Measurements from ENCODE around the gene SCAP.
"Not testable (repeated sequence)": the region's sequence is repeated elsewhere in the genome, so short reads cannot be mapped to it uniquely, and the experiment has no call there.

SCAP gene

DNA sequence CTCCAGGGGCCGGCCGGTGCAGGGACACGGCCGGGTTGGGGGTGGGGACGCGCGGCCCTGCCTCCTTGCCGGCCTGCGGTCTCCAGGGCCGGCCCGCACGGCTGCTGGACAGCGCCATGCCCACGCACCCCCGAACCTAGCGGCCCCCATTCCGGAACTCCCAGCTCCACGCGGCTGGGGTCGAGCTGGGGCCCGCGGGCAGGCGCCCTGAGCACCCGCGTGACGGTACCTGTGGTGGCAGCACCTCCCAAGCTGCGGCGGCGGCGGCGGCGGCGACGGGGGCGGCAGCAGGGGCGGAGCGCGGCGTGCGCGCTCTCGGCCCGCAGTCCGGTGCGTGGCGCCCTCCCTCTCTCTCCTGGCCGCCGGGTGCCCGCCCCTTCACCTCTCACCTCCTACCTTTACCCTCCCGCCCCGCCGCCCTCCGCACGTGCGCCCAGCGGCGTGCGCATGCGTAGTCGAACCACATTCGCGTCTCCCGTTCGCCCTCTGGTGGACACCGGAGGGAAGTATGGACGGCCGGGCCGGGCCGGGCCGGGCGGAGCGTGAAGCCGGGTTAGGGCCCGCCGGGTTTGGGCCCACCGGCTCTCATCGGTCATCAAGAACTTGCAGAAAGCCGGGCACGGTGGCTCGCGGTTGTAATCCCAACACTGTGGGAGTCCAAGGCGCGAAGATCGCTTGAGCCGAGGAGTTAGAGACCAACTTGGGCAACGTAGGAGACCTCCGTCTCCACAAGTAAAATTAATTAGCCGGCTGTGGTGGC, at the start of gene SCAP:
Gene SCAP (minus strand): TSS at position 372 of the 760 bp plus-strand sequence. CDS start 32,948 bp downstream, outside the sequence.
- DNase-seq (ENCODE audit: low read depth in 2 of 2) = peak; percentile 93 to 95

DNA sequence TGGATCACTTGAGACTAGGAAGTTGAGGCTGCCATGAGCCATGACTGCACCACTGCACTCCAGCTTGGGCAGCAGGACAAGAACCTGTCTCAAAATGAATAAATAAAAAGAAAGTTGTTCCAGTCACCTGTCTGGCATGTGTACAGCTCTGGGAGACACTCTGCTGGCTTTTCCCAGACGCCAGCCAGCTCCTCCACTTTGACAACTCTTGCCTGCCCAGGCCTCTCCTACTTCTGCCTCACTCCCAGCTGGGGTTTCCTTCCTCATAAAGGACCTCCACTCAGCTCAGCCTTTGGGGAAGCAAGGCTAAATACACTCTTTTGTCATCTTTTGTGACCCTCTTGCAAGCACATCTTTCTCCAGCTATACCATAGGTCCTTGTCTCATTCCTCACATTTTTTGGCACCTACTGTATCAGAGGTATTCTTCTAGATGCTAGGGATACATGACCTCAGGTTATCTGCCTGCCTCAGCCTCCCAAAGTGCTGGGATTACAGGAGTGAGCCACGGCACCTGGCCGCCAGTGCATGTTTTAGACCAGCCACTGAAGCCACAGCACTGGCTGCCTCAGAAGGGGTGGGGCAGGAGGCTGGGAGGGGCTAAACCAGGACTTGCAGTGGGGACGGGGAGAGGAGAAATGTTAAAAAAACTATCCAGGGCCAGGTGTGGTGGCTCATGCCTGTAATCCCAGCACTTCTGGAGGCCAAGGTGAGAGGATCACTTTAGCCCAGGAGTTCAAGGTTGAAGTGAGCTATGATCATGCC, 47.8 kb upstream of the SCAP start:
- no peak for DNase-seq (ENCODE audit: low read depth in 2 of 2)

DNA sequence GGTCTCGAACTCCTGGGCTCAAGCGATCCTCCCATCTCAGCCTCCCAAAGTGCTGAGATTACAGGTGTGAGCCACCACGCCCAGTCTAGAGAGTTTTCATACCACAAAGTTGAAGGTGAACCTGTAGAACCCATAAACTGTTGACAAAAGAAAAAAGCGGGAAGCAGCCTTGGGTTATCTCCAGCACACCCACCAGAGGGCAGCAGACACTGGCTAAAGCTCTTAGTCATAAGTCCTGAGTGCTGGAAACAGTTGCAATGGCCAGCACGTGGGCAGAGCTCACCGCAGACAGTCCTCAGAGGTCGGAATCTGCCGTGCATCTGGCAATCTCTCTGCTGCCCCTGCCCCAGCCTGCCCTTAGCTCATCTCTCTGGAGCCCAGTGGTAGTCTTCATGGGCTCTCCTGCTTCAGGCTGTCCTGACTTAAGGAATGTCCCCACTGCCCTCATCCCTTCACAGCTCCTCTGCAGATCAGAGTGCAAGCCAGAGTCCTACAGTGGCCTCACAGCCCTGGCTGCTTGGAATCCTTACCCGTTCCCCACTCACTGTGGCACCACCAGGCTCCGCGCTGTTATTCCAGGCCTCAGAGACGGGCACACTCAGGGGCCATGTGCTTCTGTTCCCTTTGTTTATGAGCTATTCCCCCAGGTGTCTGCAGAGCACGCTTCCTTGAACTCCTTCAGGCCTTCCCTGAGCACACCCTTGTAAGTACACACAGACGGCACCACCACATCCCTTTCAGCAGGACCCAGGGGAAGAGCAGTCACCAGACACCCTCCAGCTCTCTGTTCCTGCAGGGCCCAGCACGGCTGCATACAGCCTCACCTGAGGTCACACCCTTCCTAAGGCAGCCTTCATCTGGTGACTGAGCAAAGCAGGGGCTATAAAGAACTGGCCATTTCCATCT, 46.6 kb upstream of the SCAP start:
- DNase-seq (ENCODE audit: low read depth in 2 of 2) = peak; percentile 41 to 58

DNA sequence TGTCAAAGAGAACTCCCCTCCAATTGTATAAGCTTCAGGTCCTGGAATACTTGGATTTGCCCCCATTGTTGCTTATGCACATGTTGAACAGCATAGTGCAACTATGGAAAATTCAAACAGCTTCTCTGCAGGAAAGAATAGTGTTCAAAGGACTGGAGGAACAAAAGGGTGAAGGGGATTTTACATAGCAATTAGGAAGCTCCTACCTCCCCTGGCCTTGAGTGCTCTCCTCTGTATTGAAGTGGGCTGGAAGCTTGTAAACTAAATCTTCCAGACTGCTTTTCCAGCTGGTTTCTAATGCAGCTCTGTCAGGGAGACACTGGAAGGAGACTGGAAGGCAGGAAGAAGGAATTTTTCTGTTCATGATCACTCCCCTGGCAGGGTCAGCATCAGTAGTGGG, 45.0 kb upstream of the SCAP start:
- DNase-seq (ENCODE audit: low read depth in 2 of 2) = no peak

DNA sequence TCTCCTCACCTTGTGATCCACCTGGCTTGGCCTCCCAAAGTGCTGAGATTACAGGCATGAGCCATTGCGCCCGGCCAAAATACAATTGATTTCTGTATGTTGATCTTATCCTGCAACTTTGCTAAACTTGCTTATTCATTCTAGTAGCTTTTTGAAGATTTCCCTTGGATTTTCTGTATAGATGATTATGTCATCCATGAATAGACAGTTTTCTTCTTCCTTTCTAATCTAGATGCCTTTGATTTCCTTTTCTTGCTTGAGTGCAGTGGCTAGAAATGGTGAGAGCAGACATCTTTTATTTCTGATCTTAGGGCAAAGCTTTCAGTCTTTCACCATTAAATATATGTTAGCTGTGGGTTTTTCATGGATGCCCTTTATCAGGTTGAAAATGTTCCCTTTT, 42.2 kb upstream of the SCAP start:
- no peak for DNase-seq (ENCODE audit: low read depth in 2 of 2)

DNA sequence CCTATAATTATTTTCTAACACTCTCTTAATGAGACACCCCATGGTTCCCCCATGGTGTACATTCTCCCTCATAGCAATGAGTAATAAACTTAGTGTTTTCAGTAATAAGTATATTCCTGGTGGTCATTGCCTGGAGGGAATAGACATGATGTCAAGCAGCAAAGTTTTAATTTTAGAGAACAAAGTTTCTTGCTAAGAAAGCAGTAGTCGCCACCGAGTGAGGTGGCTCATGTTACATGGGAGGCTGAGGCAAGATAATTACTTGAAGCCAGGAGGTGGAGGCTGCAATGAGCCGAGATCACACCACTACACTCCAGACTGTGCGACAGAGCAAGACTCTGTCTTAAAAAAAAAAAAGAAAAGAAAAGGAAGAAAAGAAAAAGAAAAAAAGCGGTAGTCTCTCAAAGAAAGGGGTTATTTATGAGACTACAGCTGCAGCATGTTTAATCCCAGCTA, 40.2 kb upstream of the SCAP start:
- DNase-seq (ENCODE audit: low read depth in 2 of 2) = no peak

DNA sequence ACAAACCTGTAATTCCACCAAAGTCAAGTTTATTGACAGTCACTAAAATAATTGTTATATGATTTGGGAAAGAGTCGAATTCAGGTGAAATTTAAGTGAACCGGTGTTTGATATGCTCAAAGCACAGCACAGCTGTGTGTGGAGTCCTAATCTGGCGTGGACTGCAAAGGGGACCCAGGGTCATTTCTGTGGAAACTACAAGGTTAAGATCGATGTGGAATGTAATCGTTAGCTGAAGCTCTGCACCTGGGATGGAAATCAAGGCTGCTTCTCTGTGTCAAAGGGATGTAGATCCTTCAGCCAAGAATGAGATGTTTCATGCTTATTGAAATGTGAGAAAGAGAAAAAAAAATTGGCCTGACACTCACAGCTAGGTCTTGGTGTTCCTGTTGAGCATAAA, 39.4 kb upstream of the SCAP start:
- no peak for DNase-seq (ENCODE audit: low read depth in 2 of 2)

DNA sequence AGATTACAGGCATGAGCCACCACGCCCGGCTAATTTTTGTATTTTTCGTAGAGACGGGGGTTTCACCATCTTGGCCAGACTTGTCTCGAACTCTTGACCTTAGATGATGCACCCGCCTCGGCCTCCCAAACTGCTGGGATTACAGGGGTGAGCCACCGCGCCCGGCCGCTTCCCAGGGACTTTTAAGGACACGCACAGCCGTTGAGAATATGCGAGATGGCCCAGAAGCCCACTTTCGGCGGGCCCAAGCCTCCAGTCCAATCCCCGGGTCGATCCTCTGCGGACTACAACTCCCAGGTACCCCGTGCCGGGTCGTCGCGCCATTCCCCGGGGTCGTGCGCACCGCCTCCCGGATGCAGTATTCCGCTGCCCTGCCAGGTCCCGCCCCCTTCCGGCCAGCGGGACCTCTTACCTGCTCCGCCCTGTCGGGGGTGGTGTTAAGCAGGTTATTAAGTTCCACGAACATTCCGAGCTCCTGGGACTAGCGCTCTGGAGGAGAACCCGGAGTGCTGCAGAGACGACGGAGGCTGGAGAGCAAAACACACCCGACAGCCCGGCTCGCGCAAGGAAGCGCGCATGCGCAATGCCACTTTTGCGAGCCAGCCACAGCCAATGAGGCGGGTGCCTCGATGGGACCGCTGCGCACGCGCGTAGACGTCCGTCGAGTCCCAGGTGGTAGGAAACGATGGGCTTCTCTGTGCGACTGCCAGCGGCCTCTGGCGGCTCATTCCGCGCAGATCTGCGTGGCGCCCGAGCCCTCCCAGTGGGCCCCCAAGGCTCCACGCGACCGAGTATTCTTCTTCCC, 37.6 kb upstream of the SCAP start, which contains the start of gene ELP6:
Gene ELP6 (minus strand): TSS at position 588 of the 805 bp plus-strand sequence. CDS start 122 bp downstream, at position 466.
- peak; percentile 92 to 95 for DNase-seq (ENCODE audit: low read depth in 2 of 2)

DNA sequence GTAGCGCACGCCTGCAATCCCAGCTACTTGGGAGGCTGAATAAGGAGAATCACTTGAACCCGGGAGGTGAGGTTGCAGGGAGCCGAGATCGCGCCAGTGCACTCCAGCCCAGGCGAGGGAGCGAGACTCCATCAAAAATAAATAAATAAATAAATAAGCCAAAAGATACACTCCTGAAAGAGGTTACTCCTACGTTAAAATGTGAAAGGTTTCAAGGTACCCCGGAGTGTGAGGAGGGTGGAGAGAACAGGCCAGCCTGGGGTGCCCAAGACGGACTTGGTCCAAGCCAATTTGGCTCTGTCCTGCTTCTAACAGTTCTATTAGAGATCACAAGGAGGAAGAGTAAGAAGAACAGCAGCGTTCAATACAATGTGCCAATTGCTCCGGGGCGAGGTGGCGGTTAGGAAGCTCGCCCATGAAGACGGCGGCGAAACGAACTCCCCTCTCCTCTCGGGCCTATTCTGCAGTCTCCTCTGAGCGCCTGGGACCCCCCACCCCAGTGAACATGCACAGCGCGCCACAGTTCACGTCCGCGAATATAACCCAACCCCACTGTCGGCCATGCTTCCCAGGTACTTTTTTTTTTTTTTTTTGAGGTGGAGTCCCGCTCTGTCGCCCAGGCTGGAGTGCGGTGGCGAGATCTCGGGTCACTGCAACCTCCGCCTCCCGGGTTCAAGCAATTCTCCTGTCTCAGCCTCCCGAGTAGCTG, 36.8 kb upstream of the SCAP start:
- DNase-seq (ENCODE audit: low read depth in 2 of 2) = no peak

DNA sequence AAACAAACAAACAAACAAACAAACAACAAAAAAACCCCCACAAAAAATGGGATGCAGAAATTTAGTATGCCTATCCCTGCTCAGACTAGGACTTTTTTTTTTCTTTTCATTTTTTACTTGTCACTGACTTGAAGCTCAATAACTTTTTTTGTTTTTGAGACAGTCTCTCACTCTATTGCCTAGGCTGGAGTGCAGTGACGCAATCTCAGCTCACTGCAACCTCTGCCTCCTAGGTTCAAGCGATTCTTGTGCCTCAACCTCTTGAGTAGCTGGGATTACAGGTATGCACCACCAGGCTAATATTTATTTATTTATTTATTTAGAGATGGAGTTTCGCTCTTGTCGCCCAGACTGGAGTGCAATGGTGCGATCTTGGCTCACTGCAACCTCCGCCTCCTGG, 29.5 kb upstream of the SCAP start:
- not testable (repeated sequence) for DNase-seq (ENCODE audit: low read depth in 2 of 2)

DNA sequence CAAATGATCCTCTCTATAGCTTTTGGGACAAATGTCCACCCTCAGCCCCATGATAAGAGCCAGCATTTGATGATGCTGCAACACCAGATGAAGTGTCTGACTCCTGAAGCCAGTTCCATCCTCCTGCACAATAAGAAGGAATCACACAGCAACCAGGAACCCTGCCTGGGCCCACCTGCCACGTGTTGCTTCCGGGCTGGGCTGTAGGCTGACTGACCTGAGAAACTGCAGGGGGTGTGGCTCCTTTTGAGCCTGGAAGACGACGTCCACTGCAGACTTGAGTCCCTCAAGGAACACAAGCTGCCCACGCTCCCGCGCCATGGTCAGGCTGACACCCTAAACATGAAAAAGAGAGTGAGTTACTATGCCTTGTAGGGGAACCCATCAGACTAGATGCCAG, 28.4 kb upstream of the SCAP start:
- no peak for DNase-seq (ENCODE audit: low read depth in 2 of 2)

DNA sequence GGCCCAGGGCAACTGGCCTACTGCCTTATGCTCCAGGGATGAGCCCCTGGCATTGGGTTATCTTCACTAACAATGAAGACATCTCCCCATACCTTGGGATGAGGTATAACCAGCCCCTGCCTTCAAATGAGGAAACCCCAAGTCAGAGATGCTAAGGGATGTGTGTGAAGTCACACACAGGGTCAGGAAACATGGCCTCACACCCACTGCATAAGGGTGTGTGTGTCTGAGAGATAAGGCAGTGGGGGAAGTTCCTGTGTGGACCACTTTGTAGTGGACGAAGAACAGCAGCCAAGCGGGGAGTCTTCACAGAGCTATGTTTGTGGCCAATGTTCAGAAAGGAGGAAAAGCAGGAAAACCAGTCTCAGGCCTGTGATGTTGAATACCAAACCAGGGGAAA, 27.3 kb upstream of the SCAP start:
- DNase-seq (ENCODE audit: low read depth in 2 of 2) = no peak

DNA sequence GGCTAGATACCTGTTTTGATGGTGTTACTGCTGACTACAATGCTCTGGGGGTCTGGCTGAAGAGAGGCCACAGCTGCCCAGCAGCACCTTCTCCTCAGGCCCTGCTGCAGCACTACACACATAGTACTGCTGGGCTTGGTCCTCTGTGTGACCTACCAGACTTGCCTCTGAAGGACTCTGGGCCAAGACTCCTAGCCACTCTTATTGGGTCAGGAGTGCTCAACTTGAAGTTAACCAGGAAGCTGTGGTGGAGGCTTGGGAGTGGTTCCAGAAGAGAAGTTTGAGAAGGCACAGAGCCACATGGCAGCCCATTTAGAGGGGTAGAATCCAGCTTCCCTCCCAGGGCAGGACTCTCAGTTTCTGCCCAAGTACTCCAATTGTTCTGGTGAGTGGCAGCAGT, 21.2 kb upstream of the SCAP start:
- no peak for DNase-seq (ENCODE audit: low read depth in 2 of 2)

DNA sequence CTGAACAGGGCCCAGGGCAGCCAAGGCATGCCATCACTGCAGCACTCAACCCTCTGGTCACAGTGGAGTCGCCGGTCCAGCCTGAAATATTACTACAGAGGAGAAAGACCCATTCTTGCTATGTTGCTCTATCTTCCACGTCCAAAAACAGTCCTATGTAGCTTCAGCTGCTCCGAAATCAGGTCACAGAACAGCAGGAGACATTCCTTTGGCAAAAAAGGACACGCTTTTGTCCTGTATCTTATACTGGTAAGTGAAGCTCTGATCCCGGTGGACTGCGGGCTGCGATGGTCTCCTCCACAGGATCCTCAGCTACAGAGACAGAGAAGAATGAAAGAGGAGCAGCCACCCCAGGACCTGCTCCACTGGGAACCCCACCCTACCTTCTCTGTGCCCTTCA, 20.1 kb upstream of the SCAP start:
- DNase-seq (ENCODE audit: low read depth in 2 of 2) = no peak

DNA sequence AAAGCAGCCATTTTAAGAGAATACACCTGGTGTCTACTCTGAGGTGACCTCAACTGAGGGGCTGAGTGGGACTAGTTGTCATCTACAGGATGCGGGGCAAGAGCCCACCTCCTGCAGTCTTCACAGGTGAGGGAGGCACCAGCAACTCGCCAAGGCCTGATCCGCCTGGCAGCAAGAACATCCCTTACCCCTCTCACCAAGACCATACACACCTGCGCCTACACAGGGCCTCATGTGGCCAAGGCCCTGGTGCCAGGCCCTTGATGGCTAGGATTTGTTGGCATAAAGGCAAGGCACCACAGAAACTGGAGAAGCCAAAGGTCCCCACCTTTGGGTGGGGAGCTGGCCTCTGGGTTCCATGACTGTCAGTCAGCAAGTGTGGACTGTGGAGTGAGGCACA, 19.4 kb upstream of the SCAP start:
- no peak for DNase-seq (ENCODE audit: low read depth in 2 of 2)

DNA sequence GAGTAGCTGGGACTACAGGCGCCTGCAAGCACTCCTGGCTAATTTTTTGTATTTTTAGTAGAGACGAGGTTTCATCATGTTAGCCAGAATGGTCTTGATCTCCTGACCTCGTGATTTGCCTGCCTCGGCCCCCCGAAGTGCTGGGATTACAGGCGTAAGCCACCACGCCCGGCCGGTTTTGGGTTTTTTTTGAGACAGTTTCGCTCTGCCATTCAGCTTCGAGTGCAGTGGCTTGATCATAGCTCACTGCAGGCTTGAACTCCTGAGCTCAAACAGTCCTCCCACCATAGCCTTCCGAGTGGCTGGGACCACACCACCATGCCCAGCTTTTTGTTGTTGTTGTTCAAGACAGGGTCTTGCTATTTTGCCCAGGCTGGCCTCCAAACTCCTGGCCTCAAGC, 16.0 kb upstream of the SCAP start:
- DNase-seq (ENCODE audit: low read depth in 2 of 2) = no peak

DNA sequence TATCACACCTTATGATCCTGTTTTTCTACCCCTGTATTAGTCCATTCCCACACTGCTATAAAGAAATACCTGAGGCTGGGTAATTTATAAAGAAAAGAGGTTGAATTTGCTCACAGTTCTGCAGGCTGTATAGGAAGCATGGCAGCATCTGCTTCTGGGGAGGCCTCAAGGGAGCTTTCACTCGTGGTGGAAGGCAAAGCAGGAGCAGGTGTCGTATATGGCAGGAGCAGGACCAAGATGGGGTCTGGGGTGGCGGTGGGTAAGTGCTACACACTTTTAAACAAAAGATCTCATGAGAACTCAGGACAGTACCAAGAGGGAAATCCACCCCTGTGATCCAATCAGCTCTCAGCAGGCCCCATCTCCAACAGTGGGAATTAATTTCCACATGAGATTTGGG, 15.4 kb upstream of the SCAP start:
- DNase-seq (ENCODE audit: low read depth in 2 of 2) = no peak

DNA sequence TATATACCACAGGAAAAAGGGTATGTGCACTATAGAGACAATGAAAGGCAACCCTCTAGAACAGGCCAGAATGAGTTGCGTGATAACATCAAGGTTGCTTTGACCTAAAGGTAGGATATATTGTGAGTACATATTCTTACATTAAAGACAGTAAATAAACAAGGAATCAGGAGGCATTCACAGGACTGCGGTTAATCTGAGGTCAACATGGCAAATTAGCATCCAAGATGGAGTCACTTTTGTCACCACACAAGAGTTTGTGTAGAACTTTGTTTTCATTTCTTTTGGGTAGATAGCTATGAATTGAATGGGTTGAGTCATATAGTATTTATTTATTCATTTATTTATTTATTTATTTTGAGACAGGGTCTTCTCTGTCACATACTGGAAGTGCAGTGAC, 11.5 kb upstream of the SCAP start:
- DNase-seq (ENCODE audit: low read depth in 2 of 2) = no peak

DNA sequence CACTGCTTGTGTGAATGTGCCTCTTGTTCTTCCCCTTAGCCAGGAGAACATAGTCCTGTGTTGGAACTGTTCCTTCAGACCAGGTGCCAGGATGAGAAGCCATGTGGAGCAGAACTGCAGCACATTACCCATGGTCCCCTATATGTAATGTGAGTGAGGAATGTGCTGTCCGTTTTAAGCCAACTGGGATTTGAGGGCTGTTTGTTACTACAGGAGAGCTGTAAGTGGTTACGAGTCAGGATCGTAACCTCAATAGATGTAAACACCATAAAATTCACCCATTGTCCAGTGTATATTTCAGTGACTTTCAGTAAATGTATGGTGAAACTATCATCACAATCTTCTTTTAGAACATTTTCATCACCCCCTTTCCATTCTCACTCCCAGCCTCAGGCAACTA, 10.1 kb upstream of the SCAP start:
- DNase-seq (ENCODE audit: low read depth in 2 of 2) = no peak

DNA sequence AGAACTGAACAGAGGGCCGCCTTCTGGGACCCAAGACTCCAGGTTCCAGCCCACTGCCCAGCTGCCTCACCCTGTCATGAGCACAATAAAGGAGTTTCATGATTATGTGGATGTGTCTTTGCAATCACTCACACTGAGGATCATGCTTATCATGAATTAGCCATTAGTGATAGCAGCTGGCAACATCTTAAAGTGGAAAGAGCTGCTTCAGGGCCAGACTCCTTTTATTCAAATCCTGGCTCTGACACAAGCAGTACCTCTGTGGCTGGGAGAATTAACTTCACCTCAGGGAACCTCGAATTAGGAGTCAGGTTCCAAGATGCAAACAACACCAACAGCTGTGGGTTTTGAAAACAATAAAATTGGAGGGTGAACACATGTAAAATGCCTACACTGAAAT, 6.6 kb upstream of the SCAP start:
- DNase-seq (ENCODE audit: low read depth in 2 of 2) = no peak

DNA sequence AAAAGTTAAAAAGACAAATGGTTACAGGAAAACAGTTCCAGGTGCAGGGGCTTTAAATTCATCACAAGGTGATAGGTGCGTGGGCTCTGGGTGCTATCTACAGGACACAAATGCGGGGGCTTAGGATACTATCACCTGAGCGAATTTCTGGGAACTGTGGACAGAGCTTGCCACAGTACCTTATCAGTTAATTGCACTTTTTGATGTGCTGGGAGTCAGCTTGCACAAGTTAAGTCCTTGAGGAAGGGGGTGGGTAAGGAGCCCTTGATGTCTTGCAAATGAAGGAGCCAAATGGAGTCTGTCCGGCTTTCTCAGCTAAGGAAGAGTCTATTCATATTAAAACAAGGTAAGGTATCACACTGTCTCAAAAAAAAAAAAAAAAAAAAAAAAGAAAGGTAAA, 6.0 kb upstream of the SCAP start:
- not testable (repeated sequence) for DNase-seq (ENCODE audit: low read depth in 2 of 2)
